HepG2 (cell line): ENCODE measurements around the gene SMIM11. TPM values are rescaled to one million over a fixed set of nuclear protein-coding genes. Genes with fewer than 3 reads are reported as not detected.

Experiments
- ATAC-seq: fragments of 200-7000 bp; cut with Tn5 transposase; 3 replicates; pipeline ENCODE4 v1.9.1; 2020; ENCODE audit warnings: mild to moderate bottlenecking, moderate library complexity
- BruUV-seq: library from RNA; stranded (reverse); fragments of 400-500 nt; replicated peaks from 2 replicates; lab custom pipeline; 2021; lab: Mats Ljungman, UMichigan
- CTCF ChIA-PET: fragments of 300-600 bp; formaldehyde crosslinking; extraction: SDS; loops from one replicate; lab custom pipeline; 2021; ENCODE audit warnings: low total read pairs, inconsistent platforms, low intra/inter-chr PET ratio; lab: Yijun Ruan, JAX
- POLR2A ChIA-PET: fragments of 350-600 bp; sonication (Branson Sonifier 250); formaldehyde crosslinking; loops from one replicate; lab custom pipeline; 2020; ENCODE audit warnings: antibody characterized with exemption, inconsistent platforms; lab: Yijun Ruan, JAX
- DNase-seq: peaks from one replicate; pipeline ENCODE4 v3.0.0-alpha.2; 2015; ENCODE audit warnings: low spot score
- FAIRE-seq: peaks from 3 replicates; lab custom pipeline; 2011; peaks lifted over from hg19 to GRCh38; lab: Jason Lieb, UNC
- H2AFZ ChIP-seq: one replicate; pipeline ENCODE4 v1.6.1; 2011; ENCODE audit warnings: low read length, inconsistent platforms
- H3K27ac ChIP-seq: fragments of 300-600 bp; 3 replicates; pipeline ENCODE4 v1.8.0; 2011; ENCODE audit warnings: mixed run types, mild to moderate bottlenecking, mixed read lengths, low read length, inconsistent platforms; ENCODE audit not compliant: insufficient read depth; ENCODE audit errors: extremely low read length
- H3K27me3 ChIP-seq, 2 experiments: fragments of 200-600 bp in 1 of 2; 2 replicates in 1 of 2; 3 replicates in 1 of 2; pipeline versions ENCODE4 v1.6.0 to v1.8.0; 2011; ENCODE audit warnings: low read length in 2 of 2, mild to moderate bottlenecking in 2 of 2, moderate library complexity in 2 of 2, inconsistent platforms in 1 of 2; ENCODE audit not compliant: insufficient read depth in 2 of 2, control insufficient read depth in 1 of 2
- H3K36me3 ChIP-seq, 2 experiments: fragments of 200-600 bp in 1 of 2; replicated peaks in 1 of 2; 2 replicates in 1 of 2; 3 replicates in 1 of 2; pipeline versions ENCODE4 v1.5.1 to v1.8.0; 2011; ENCODE audit warnings: low read length in 2 of 2, inconsistent platforms in 1 of 2; ENCODE audit not compliant: insufficient read depth in 2 of 2, control insufficient read depth in 1 of 2
- H3K4me1 ChIP-seq: 2 replicates; pipeline ENCODE4 v1.5.1; 2012; ENCODE audit warnings: low read length, inconsistent platforms; ENCODE audit not compliant: insufficient read depth
- H3K4me2 ChIP-seq: 2 replicates; pipeline ENCODE4 v1.6.0; 2011; ENCODE audit warnings: low read depth, low read length, inconsistent platforms
- H3K4me3 ChIP-seq, 3 experiments: fragments of 200-600 bp in 1 of 3; sonication (generic), shearing (Covaris generic) in 1 of 3; replicated peaks in 1 of 3; 2 replicates each; pipeline ENCODE4 v1.5.1; 2011 to 2016; ENCODE audit warnings: low read length in 3 of 3, inconsistent platforms in 2 of 3, low read depth in 2 of 3, mild to moderate bottlenecking in 2 of 3, control low read depth in 1 of 3, mixed read lengths in 1 of 3; ENCODE audit not compliant: insufficient read depth in 1 of 3
- H3K79me2 ChIP-seq: one replicate; pipeline ENCODE4 v1.6.1; 2011; ENCODE audit warnings: low read length, inconsistent platforms; ENCODE audit not compliant: insufficient read depth
- H3K9ac ChIP-seq: 2 replicates; pipeline ENCODE4 v1.6.0; 2011; ENCODE audit warnings: mild to moderate bottlenecking, low read depth, low read length, inconsistent platforms; ENCODE audit not compliant: insufficient read depth
- H3K9me3 ChIP-seq: 2 replicates; pipeline ENCODE4 v1.5.1; 2012; ENCODE audit warnings: mild to moderate bottlenecking, low read length
- H4K20me1 ChIP-seq: 2 replicates; pipeline ENCODE4 v1.6.0; 2011; ENCODE audit warnings: inconsistent platforms, mild to moderate bottlenecking, low read length, moderate library complexity; ENCODE audit not compliant: insufficient read depth
- TBL1XR1 ChIP-seq: fragments of 150-350 bp; IDR thresholded peaks from 2 replicates; pipeline ENCODE4 v1.6.1; 2014; ENCODE audit warnings: borderline replicate concordance, low read length; ENCODE audit not compliant: partially characterized antibody
- TSC22D2 ChIP-seq: sonication (generic); formaldehyde crosslinking; IDR thresholded peaks from 2 replicates; pipeline ENCODE4 v1.5.1; 2020; ENCODE audit warnings: missing genetic modification reagents, mild to moderate bottlenecking, borderline replicate concordance
- YY1 ChIP-seq: IDR thresholded peaks from 2 replicates; pipeline ENCODE4 v1.6.1; 2011; ENCODE audit warnings: low read length, low read depth, moderate library complexity, mild to moderate bottlenecking; ENCODE audit not compliant: insufficient read depth, insufficient replicate concordance
- ZNF644 ChIP-seq: IDR thresholded peaks from 2 replicates; pipeline ENCODE4 v1.6.1; 2016; ENCODE audit warnings: low read depth
- WGBS: methylation state at CpG from one replicate; pipeline ENCODE4 v1.1.6; 2017; ENCODE audit warnings: low lambda C conversion rate; 5-methylcytosine and 5-hydroxymethylcytosine counted together
- in situ Hi-C: cut with HindIII; loops from 2 replicates; pipeline ENCODE4 v1.10.0; 2017; ENCODE audit warnings: low pct_unique_long_range_greater_than_20kb; ENCODE audit not compliant: extremely low pct_ligation_motif_present
- intact Hi-C: fragments of 100-400 bp; cut with micrococcal nuclease; formaldehyde crosslinking; loops from one replicate; pipeline ENCODE4 v1.10.0; 2022; ENCODE audit not compliant: unreplicated experiment
- polyA plus RNA-seq, 8 experiments: library from polyadenylated mRNA; depleted of rRNA in 3 of 8; stranded (reverse) in 7 of 8; unstranded in 1 of 8; fragments of >200 nt; fragmentation: Illumina TruSeq in 4 of 8; extraction: Trizol in 4 of 8; gene quantifications; 2 replicates each; pipeline versions ENCODE4 v1.2.1 to v1.2.3, GENCODE V29; 2011 to 2016; ENCODE audit warnings: low read depth in 4 of 8, missing spikeins in 1 of 8, mixed read lengths in 1 of 8; ENCODE audit not compliant: insufficient read depth in 1 of 8
- total RNA-seq, 5 experiments: library from RNA; depleted of rRNA; stranded (reverse); fragments of >200 nt; fragmentation: Illumina TruSeq; extraction: Trizol; gene quantifications; 2 replicates each; pipeline ENCODE4 v1.2.3, GENCODE V29; 2016; ENCODE audit warnings: low read depth in 1 of 5
- TF ChIP-seq, protein P1 (sequence below): sonication (generic); formaldehyde crosslinking; IDR thresholded peaks from 2 replicates; pipeline ENCODE4 v1.9.0; 2022; ENCODE audit warnings: low read depth, missing genetic modification reagents
- TF ChIP-seq, protein P2 (sequence below), 2 experiments: sonication (generic) in 1 of 2; formaldehyde crosslinking in 1 of 2; IDR thresholded peaks; 2 replicates each; pipeline versions ENCODE4 v1.5.1 to v1.6.1; 2011 to 2020; ENCODE audit warnings: borderline replicate concordance in 1 of 2, low read depth in 1 of 2, low read length in 1 of 2, mild to moderate bottlenecking in 1 of 2, missing genetic modification reagents in 1 of 2, moderate library complexity in 1 of 2
- TF ChIP-seq, protein P3 (sequence below): sonication (generic); formaldehyde crosslinking; IDR thresholded peaks from 2 replicates; pipeline ENCODE4 v1.5.1; 2020; ENCODE audit warnings: missing genetic modification reagents, mild to moderate bottlenecking, borderline replicate concordance

The SMIM11 gene
- total and polyA plus RNA-seq, 2 of the 13 experiments (the other 11 are each of a cell fraction or from before 2014, with no cell fraction given) = 6.4 to 18.9 TPM

DNA sequence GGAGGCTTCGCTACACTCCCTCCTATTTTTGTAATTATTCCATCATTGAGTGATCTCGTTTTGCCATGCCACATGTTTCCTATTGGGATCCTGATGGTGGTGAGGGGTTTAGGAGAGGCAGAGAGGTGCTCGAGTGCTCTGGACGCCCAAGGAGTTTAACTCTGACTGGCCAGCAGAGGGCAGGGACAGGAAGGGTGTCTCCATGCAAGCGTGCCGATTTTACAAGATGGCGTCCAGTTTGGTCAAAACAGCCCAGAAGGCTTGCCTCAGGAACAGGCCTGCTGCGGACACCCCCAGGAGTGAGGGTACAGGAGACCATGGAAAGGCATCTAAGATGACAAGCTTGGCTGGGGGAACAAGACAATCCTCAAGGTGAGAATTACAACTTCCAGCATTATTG is 45.3 kb upstream of the SMIM11 start:
- no peak overlapping the region for H2AFZ ChIP-seq
- H3K9me3 ChIP-seq = no peaks in the 10 kb centered on the region
- FAIRE-seq (no peak), DNase-seq (no peak), ATAC-seq (no peak)
- in situ Hi-C loops = no loop called here
- POLR2A ChIA-PET = no interaction called here
- H3K4me1 ChIP-seq = peaks cover 13% of the 10 kb centered on the region
- H3K4me2 ChIP-seq = no peak overlapping the region
- H3K36me3 ChIP-seq = no peaks in the 10 kb centered on the region
- H3K27ac ChIP-seq = no peak overlapping the region
- H3K9ac ChIP-seq = no peak overlapping the region
- TF ChIP-seq, protein P1, sequence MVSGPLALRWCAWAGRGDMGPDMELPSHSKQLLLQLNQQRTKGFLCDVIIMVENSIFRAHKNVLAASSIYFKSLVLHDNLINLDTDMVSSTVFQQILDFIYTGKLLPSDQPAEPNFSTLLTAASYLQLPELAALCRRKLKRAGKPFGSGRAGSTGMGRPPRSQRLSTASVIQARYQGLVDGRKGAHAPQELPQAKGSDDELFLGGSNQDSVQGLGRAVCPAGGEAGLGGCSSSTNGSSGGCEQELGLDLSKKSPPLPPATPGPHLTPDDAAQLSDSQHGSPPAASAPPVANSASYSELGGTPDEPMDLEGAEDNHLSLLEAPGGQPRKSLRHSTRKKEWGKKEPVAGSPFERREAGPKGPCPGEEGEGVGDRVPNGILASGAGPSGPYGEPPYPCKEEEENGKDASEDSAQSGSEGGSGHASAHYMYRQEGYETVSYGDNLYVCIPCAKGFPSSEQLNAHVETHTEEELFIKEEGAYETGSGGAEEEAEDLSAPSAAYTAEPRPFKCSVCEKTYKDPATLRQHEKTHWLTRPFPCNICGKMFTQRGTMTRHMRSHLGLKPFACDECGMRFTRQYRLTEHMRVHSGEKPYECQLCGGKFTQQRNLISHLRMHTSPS (CRISPR knock-in tag) = no peak
- TF ChIP-seq YY1 = peak; percentile 39
- no peak overlapping the region for H3K4me3 ChIP-seq
- peaks cover 0 to 15% of the 10 kb centered on the region in 2 experiments; a peak in 2 of 5 replicates for H3K27me3 ChIP-seq
- intact Hi-C loops = no loop called here
- no peaks in the 10 kb centered on the region for H4K20me1 ChIP-seq
- CTCF ChIA-PET = no interaction called here
- 38% methylated on average over 8 of the region's 8 CpGs for WGBS
- BruUV-seq = no TSS peak
- H3K79me2 ChIP-seq = no peaks in the 10 kb centered on the region

DNA sequence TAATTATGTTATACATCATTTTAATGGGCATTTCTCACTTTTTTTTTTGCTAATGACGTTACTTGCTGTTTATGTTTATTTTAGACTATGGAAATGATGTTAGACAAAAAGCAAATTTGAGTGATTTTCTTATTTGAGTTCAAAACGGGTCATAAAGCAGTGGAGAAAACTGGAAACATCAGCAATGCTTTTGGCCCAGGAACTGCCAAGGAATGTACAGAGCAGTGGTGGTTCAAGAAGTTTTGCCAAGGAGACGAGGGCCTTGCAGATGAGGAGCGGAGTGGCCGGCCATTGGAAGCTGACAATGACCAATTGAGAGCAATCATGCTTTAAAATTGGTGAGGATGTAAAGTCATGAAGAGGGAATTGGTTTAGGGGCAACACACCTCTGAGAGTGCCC is 43.6 kb upstream of the SMIM11 start:
- intact Hi-C loops = no loop called here
- no TSS peak for BruUV-seq
- no peak overlapping the region for H3K4me2 ChIP-seq
- H2AFZ ChIP-seq = no peak overlapping the region
- no peaks in the 10 kb centered on the region for H3K36me3 ChIP-seq
- no peak overlapping the region for H3K9ac ChIP-seq
- no peaks in the 10 kb centered on the region for H3K9me3 ChIP-seq
- CTCF ChIA-PET = no interaction called here
- H4K20me1 ChIP-seq = no peaks in the 10 kb centered on the region
- peaks cover 0 to 15% of the 10 kb centered on the region in 2 experiments; a peak in 2 of 5 replicates for H3K27me3 ChIP-seq
- ATAC-seq (no peak), DNase-seq (no peak), FAIRE-seq (no peak)
- TF ChIP-seq, protein P2, sequence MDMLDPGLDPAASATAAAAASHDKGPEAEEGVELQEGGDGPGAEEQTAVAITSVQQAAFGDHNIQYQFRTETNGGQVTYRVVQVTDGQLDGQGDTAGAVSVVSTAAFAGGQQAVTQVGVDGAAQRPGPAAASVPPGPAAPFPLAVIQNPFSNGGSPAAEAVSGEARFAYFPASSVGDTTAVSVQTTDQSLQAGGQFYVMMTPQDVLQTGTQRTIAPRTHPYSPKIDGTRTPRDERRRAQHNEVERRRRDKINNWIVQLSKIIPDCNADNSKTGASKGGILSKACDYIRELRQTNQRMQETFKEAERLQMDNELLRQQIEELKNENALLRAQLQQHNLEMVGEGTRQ (IDR thresholded peaks at IDR 0.05; ENCODE audit: low read depth, low read length) = no peak
- TF ChIP-seq, protein P2 (CRISPR knock-in tag; IDR thresholded peaks at IDR 0.05; ENCODE audit: borderline replicate concordance) = no peak
- TF ChIP-seq, protein P3, sequence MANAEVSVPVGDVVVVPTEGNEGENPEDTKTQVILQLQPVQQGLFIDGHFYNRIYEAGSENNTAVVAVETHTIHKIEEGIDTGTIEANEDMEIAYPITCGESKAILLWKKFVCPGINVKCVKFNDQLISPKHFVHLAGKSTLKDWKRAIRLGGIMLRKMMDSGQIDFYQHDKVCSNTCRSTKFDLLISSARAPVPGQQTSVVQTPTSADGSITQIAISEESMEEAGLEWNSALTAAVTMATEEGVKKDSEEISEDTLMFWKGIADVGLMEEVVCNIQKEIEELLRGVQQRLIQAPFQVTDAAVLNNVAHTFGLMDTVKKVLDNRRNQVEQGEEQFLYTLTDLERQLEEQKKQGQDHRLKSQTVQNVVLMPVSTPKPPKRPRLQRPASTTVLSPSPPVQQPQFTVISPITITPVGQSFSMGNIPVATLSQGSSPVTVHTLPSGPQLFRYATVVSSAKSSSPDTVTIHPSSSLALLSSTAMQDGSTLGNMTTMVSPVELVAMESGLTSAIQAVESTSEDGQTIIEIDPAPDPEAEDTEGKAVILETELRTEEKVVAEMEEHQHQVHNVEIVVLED (CRISPR knock-in tag) = no peak
- no peak for TF ChIP-seq TSC22D2
- no peak for TF ChIP-seq TBL1XR1
- TF ChIP-seq ZNF644 (CRISPR knock-in tag) = no peak
- in situ Hi-C loops = no loop called here
- H3K27ac ChIP-seq = no peak overlapping the region
- H3K4me3 ChIP-seq = no peak overlapping the region
- peaks cover 13% of the 10 kb centered on the region for H3K4me1 ChIP-seq
- H3K79me2 ChIP-seq = no peaks in the 10 kb centered on the region
- 22% methylated on average over 5 of the region's 5 CpGs for WGBS
- POLR2A ChIA-PET = no interaction called here
